Stimulated activated CD8-positive, alpha-beta memory T cell treated with anti-CD3 and anti-CD28 coated beads, Interleukin-4, amount 100 ng/mL, for 1 hour (primary cell): Measurements from ENCODE around the gene TCERG1L.
"Not testable (repeated sequence)": the region's sequence is repeated elsewhere in the genome, so short reads cannot be mapped to it uniquely, and the experiment has no call there.

Source experiments
- DNase-seq, 2 donors: peaks; one replicate each; pipeline ENCODE4 v3.0.0-alpha.2; 2020; ENCODE audit warnings: low read depth in 2 of 2, low spot score in 1 of 2

TCERG1L gene

DNA sequence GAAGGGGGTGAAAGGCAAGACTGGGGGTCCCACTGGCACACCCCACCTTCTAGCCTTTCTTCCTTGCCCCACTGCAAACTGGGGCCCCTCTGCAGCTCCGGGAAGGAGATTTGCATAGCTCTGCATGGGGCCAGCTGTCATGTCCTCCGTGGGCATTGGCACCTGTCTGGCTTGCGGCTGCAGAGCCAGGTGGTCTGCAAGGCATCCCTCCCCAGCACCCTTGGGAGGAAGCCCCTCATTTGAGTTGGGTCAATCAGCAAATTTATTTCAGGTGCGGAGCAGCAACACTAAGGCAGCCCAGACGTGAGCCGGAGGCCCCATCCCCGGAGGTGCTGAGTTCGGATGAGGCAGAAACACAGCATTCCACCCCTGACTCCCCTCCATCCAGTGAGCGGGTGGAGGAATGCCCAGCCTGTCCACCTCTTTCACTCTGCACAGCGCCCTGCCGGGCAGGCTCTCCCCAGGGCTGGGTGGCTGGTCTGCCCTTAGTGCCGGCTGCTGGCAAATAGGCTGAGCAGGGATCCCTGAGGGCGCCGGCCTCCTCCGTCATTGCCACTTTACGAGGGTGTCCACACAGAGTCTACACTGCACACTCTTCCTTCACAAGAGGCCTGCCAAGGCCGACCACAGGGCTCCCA is 143.2 kb downstream of the TCERG1L start:
- no peak for DNase-seq

DNA sequence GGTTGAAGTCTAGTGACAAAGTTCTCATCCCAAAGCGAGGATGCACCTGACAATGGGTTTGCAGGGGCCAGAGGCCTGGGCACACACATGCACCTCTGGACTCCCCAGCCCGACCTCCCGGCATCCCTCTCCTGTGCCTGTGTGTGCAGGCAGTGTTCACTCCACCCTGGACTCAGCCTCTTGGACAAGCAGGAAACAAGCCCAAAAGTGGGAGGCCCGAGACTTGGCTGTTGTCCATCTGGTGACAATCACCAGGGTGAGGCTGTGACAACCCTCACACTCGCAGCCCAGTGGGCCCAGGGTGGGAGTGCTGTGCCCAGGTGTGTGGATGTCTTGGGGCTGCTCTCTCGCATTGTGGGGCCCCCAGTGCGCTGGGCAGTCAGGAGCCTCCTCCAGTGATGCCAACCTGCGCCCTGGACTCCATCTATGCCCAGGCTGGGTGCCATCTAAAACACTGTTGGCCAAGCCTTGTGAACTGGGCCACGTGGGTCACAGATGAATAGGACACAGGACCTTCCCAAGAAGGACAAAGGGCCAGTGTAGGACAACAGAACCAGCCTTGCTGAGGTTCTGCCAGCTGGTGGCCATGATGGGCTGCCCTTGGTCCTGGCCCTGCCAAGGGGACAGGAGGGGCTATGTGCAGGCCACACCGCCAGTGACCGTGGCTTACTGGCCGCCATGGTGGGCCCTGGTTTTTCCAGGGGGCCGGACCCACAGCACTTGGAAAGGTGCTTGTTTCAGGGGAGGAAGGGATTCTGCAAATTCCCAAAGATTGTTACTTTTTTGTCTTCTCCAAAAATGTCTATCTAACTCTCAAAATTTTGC is 144.3 kb downstream of the TCERG1L start:
- DNase-seq = no peak

DNA sequence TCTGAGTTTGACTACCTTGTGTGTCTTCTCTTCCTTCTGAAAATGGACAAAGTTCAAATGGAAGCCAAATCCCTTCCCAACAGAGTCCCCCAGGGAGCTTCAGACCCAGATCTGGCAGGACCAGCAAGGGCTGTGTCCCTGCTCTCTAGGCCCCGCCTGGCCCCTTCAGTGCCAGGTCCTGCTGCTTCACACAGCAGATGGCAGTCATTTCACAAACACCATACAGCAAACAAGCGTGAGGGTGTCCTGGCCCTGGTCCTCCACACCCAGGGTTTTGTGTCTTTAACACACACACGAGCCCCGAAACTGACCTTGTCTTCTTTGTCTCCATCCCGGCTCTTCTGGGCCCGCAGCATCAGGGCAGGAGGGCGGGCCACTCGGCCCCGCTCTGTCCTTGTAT is 145.0 kb downstream of the TCERG1L start:
- no peak for DNase-seq

DNA sequence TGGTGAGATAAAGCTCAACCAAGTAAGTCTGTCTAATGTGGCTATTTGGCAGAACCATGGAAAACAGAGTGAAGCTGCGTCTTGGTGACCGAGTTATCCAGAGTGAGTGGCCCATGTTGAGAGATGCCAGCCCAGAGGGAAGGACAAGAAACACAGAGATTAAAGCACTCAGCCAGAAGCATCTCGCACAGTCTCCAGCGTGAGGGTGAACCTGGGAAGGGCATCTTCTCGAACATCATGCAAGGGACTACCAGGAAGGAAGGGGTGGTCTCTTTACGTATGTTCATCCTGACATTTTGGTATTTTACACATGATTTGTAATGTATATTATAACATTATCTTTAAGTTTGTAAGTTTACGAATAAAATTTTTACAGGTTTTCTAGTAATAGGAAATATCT is 146.4 kb downstream of the TCERG1L start:
- DNase-seq = no peak

DNA sequence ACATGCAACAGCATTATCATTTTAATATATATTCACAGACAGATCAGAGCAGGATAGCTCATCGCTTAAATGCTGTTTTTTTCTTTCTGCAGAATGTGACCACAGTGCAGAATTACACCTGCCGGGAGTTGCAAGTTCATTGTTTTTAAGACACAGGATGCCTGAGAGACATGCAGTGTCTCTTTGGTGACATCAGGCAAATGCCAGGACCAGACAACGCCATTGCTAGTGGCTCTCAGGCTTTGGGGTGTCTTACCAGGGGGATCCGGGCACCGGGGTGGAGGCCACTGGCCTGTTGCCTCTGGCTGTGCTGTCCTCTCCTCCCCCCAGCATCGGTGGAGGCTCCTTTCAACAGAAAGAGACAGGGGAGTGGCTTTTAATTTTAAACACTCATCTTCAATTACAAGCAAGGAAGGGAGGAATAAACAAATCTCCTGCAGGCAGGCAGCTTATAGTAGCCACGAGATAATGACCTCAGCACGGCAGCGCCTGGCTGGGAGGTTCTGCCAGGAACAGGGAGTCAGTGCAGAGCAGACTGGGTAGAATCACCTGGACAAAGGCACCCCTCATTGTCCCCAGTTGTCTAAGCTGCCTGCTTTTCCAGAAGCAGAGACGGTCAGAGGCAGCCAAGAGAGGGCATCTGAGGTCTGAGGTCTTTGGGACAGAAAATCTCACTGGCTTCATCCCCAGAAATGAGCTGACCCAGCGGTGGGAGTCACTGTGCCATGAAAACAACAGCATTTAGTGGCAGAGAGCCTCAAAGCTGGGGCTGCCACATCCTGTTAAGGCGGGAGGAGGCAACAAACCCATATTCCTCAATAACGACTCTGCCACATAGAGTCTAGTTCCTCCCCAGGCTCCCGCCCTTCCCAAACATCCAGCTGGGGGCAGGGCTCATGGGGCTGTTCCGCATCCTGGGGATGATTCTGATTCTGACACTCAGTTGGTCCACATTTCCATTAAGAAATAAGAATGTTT is 148.4 kb downstream of the TCERG1L start:
- no peak for DNase-seq

DNA sequence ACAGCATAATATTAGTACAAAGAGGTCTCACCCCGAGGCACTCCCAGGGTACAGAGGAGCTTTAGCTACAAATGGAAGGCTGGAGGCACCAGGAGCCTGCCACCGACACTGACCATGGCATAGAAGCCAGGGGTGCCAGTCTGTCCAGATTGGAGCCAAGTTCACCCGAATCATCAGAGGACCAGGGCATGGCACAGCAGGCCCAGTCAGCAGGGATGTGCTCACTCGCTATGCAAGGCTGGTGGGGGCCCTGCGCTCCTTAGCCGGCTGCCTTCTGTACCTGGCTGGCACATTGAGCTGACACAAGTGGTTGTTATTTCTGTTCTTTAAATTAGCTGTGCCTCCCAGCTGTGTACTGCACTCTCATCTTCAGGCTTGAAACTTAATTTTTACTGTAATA is 149.3 kb downstream of the TCERG1L start:
- DNase-seq = no peak

DNA sequence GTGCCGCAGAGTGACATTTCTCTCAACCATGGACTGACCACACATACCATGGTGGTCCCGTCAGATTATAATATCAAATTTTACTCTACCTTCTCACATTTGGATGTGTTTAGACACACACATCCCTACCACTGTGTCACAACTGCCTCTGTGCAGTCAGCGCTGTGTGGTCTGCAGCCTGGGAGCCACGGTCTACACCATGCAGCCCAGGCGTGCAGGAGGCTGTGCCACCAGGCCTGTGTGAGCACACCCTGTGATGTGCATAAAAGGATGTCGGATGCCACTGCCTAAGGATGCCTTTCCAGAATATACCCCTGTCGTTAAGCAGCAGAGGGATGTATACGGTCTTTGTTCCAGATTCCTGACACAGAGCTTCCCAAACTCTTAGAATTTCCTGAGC is 150.4 kb downstream of the TCERG1L start:
- DNase-seq = no peak

DNA sequence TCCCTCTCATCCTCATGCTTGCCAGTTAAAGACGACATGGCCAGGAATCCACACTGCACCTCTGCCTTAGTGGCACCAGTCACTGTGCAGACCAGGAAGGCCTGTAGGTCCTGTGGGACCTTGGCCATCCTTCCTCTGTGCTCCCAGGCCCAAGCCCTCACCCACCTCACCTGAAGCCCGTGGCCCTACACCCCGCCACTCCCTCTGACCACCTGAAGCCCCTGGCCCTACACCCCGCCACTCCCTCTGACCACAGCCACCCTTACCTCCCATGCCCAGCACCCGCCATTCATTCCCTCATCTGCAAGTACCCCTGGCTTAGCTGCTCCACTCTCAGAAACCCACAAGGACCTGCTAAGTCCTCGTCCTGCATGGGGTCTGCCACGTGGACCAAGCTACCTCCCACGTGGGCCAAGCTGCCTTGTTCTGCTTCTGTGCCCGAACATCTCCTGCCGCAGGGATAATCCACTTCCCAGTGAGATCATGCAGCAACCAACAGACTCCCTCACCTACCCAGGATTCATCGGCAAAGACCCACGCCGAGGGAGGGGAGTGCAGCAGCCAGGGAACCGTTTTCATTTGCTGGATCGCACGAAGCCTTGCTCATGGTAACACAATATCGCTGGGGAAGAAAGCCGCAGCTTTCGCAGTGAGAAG is 151.2 kb downstream of the TCERG1L start:
- DNase-seq = no peak

DNA sequence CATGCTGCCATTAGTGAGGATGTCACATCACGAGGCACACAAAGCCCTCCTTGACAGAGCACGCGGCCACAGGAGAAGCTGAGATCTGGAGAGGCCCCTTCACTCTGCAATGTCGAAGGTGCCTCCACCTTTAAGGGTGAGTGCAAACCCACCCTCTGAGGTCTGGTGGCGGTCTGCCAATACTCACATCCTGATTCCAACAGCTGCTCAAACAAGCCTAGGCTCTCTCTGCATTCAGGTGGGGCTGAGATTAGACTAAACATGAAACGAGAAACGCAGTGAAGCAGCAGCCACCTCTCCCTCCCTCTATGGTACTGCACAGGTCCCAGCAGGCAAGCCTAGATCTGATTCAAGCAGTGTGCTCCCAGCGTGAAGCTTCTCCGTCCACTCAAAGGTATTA is 151.8 kb downstream of the TCERG1L start:
- DNase-seq = no peak

DNA sequence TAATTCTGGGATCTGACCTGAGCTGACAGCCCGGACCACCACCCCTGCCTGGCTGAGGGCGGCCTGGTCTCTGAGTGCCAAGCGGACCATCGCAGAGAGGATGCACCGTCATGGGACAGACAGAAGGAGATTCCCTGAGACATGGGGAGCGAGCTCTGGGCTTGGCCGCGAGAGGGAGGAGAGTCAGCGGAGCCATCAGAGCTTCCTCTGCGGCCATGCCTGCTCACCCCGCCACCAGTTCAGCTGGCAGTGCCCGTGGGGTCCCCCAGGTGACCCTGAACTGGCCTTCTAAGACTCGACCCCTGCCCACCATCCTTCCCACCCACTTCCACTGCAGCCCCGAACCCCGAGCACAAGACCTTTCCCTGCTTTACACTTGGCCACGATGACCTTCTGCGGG is 152.8 kb downstream of the TCERG1L start:
- no peak for DNase-seq

DNA sequence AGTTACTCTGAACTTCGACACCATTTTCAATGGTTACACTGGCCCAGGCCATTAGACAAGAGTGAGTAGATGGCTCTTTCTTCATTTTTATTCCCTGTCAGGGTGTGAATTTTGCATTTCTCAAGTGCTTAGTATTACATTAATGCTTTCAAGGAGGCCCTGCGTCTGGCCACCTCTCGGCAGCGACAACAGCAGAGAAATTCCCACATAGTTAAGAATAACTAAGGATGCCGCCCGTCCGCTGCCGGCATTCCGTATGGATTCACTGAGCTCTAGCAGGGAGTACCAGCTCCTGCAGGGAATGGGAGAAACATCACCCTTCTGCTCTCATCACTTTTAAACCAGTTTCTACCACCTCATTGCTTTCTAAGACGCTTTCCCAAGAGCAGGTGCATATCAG is 153.6 kb downstream of the TCERG1L start:
- DNase-seq = no peak

DNA sequence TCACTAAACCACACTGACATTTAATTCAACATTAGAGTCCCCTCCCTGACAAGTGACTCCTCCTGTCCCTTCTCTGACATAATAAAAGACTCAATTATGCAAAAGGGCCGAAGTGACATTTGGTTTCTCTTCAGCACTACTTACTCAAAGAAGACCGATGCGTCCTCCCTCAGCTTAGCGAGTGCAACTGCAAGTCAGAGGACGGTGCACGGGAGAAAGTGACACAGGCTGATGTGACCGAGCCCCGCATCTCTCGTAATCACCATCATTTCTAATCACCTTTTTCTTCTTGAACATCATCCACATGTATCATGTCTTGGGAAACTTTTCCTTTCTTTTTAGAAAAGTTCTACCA is 155.7 kb downstream of the TCERG1L start:
- no peak for DNase-seq

DNA sequence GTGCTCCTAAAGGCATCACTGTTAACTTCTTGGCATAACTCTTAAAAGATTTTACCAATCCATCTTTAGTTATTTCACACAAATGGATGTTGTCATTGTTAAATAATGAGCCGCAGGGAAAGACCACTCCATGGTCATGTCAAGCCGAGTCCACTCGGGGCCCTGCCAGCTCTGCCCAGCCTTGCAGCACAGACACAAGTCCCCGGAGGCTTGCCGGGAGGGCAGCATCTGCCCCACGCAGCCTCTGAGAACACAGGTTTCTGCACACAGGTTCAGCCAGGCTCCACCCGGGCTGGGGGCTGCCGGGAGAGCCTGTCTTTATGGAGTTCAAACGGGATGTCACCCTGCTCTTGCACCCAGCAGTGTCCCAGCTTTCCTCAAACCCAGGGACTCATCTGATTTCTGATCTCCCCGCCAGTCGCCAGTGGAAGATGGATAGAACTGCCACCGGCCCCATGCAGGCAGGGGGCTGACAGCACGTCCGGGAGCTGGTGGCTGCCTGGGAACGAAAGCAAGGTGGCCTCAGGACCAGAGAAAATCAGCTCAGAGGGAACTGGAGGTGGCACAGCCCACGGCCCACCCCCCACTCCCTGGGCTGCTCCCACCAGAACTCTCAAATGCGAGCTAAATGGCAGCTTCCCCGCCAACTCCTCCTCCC is 156.2 kb downstream of the TCERG1L start:
- DNase-seq = no peak

DNA sequence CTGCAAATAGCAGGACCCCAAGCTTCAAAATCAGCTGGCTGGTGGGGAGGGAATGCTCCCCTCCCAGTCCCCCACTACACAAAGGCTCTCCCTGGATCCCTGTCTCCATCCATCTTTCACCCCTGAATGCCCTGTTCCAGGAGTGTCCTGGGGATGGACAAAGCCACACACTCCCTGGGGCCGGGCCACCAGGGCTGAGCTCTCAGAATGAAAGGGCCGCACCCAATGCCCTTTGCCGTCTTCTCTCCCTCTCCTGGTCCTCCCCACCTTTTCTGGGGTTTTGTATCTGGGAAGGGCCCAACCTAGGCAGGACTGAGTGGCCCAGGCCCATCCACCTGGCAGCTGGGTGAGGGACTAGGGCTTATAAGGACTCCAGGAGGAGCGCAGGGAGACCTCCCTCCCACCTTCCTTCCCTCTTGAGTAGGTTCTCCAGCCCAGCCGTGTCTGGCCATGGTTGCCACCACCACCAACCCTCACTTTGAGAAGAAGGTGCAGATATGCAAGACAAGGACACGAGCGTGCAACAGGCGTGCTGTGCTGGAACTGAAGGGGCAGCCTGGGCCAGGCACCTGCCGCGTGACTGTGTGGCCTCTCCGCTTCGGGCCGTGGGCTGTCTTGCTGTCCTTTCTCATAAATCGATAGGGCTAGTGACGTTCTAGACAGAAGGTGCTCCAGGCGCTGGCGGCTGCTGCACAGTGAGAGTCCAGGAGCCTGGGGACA is 157.1 kb downstream of the TCERG1L start:
- no peak for DNase-seq

DNA sequence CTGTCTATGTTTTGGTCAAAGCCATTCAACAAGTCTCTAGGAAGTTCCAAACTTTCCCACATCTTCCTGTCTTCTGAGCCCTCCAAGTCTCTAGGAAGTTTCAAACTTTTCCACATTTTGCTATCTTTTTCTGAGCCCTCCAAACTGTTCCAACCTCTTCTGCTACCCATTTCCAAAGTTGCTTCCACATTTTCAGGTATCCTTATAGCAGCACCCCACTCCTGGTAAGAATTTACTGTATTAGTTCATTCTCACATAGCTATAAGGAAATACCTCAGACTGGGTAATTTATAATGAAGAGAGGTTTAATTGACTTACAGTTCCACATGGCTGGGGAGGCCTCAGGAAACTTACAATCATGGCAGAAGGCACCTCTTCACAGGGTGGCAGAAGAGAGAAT is 159.1 kb downstream of the TCERG1L start:
- not testable (repeated sequence) for DNase-seq

DNA sequence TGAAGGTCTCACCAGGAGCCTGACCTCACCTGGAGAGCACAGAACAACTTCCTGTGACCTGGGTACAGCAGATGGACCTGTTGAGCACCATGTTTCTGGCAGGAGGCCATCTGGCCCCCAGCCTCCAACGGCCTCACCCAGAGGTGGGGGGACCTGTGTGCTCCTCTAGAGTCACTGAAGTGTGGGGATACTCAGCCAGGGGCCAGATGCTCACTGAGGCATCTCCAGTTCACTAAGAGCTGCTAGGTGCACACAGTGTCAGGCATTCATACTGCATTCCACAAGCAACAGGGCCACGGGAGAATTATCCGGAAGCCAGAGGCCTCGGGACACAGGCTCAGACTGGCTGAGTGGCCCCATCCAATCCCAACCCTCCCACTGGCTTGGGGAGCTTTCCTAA is 161.4 kb downstream of the TCERG1L start:
- DNase-seq = no peak

DNA sequence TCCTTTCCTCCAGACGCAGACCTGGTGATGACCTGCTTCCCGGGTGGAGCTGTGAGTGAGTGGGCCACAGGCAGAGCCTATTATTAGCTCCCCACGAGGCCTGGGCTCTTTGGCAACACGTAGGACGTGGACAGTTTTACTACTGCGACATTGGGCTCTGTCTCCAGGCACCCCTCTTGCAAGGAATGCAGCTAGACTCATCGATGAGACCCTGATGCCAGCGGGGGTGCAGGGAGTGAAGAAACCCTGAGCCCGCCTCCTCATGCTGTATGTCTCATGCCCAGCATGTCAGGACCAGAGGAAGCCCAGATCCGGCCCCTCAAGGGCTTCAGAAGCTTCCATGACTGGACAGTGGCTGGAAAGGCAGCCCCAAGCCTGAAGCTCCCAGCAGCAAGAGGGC is 161.9 kb downstream of the TCERG1L start:
- no peak for DNase-seq

DNA sequence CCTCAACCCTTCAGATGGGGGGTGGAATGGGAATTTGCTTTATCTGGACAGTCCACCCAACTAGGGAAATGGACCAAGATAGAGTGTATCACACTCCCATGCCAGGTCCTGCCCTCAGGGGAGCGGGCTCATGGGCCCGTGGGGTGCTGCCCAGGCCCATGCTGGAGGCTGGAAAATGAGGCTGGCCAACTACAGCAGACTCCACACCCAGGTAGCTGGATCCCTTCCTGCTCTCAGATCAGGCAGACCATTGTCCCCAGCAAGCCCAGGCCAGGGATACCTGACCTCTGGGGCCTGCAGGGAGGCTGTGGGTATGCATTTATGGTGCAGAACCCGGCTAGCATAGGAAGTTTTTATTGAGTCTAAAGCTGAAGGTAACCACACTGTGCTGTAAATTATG is 162.4 kb downstream of the TCERG1L start:
- no peak for DNase-seq

DNA sequence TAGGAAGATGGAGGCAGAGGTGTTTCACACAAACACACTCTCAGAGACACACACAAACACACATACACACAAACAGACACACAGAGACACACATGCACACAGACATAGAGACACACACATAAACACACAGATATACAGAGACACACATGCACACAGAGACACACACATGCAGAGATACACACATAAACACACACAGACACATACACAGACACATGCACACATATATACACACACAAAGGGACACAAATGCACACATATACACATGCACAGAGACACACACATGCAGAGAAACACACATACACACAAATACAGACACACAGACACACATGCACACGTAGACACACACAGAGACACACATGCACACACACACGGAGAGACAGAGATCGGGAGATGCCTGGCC is 163.3 kb downstream of the TCERG1L start:
- no peak for DNase-seq

DNA sequence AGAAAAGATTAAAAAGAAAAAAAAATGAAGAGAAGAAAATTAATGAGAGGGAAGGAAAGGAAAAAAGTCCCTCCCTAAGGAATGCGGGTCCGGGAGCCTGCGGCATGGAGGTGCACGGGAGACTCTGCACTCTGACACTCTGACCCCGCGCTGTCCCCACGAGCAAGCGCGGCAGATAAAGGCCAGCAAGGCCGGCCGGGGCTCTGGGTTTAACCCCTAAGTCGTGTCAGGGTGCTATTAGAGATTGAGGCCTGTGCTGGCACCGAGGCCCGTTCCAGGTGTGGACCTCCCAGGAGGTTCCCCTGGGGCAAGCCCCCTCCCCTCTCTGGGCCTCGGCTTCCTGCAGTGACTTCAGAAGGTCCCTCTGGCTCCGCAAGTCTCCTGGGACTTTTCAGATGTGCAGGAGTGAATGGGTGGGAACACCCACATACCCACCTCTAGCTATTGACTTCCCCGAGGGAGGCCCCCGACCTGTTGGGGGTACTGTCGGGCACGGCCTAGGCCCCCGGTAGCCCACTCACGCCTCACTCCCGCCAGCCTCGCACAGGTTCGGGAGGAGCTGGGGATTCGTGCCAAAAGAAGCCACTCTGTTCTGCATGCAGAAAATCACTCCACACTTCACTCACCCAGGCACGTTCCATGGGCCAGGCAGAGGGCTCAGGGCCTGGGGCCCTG is 164.1 kb downstream of the TCERG1L start:
- no peak for DNase-seq
